PC-3 (cell line): ENCODE results near the gene MATCAP1. TPM values are rescaled to one million over a fixed set of nuclear protein-coding genes. Genes with fewer than 3 reads are reported as not detected.

Experiments
- ATAC-seq: fragments of 200-7000 bp; cut with Tn5 transposase; 2 replicates; pipeline ENCODE4 v1.9.1; 2020; ENCODE audit warnings: mild to moderate bottlenecking, moderate library complexity
- BruUV-seq: library from RNA; stranded (reverse); fragments of 400-500 nt; replicated peaks from 2 replicates; lab custom pipeline; 2021; lab: Mats Ljungman, UMichigan
- CTCF ChIA-PET: fragments of 300-600 bp; sonication (Branson Sonifier 250); formaldehyde crosslinking; loops from one replicate; lab custom pipeline; 2022; ENCODE audit warnings: antibody characterized with exemption; lab: Charles Lee
- POLR2A ChIA-PET: fragments of 300-600 bp; sonication (Branson Sonifier 250); formaldehyde crosslinking; loops from one replicate; lab custom pipeline; 2022; ENCODE audit warnings: antibody characterized with exemption; ENCODE audit not compliant: unreplicated experiment; lab: Charles Lee
- DNase-seq: peaks from one replicate; pipeline ENCODE4 v3.0.0-alpha.2; 2015
- H2AFZ ChIP-seq: fragments of 300-600 bp; sonication (generic); 2 replicates; pipeline ENCODE4 v1.6.0; 2016; ENCODE audit warnings: antibody characterized with exemption, low read length
- H3F3A ChIP-seq: fragments of 300-600 bp; sonication (generic); one replicate; pipeline ENCODE4 v1.6.0; 2017; ENCODE audit warnings: antibody characterized with exemption, low read length, control low read depth, mild to moderate bottlenecking; ENCODE audit not compliant: unreplicated experiment
- H3K27ac ChIP-seq: fragments of 300-600 bp; sonication (generic); 2 replicates; pipeline ENCODE4 v1.5.1; 2016; ENCODE audit warnings: mild to moderate bottlenecking, low read length
- H3K27me3 ChIP-seq: fragments of 300-600 bp; sonication (generic); 2 replicates; pipeline ENCODE4 v1.6.1; 2016; ENCODE audit warnings: low read length, mixed read lengths
- H3K36me3 ChIP-seq: fragments of 300-600 bp; sonication (generic); 2 replicates; pipeline ENCODE4 v1.6.1; 2016; ENCODE audit warnings: low read depth, mixed run types, low read length, mixed read lengths
- H3K4me1 ChIP-seq: fragments of 300-600 bp; sonication (generic); 2 replicates; pipeline ENCODE4 v1.5.1; 2016; ENCODE audit warnings: low read length; ENCODE audit not compliant: insufficient read depth
- H3K4me2 ChIP-seq: fragments of 300-600 bp; sonication (generic); 2 replicates; pipeline ENCODE4 v1.6.0; 2016; ENCODE audit warnings: low read length
- H3K4me3 ChIP-seq: fragments of 300-600 bp; sonication (generic); 2 replicates; pipeline ENCODE4 v1.5.1; 2016; ENCODE audit warnings: mild to moderate bottlenecking, low read length, mixed read lengths
- H3K79me2 ChIP-seq: fragments of 300-600 bp; sonication (generic); 2 replicates; pipeline ENCODE4 v1.6.1; 2017; ENCODE audit warnings: low read length, mixed read lengths
- H3K9ac ChIP-seq: fragments of 300-600 bp; sonication (generic); 2 replicates; pipeline ENCODE4 v1.6.0; 2016; ENCODE audit warnings: mild to moderate bottlenecking, low read length
- H3K9me2 ChIP-seq: fragments of 300-600 bp; sonication (generic); replicated peaks from 2 replicates; pipeline ENCODE4 v1.6.1; 2016; ENCODE audit warnings: mixed run types, low read length, mixed read lengths
- H3K9me3 ChIP-seq: fragments of 300-600 bp; sonication (generic); 2 replicates; pipeline ENCODE4 v1.6.1; 2016; ENCODE audit warnings: low read length, mixed read lengths
- H4K20me1 ChIP-seq: fragments of 300-600 bp; sonication (generic); 2 replicates; pipeline ENCODE4 v1.6.1; 2016; ENCODE audit warnings: low read length, mixed read lengths
- CTCF ChIP-seq: fragments of 300-600 bp; sonication (generic); conservative IDR thresholded peaks from 2 replicates; pipeline ENCODE4 v1.5.1; 2017; ENCODE audit warnings: antibody characterized with exemption, low read depth, mild to moderate bottlenecking, low read length
- EZH2 ChIP-seq: fragments of 300-600 bp; sonication (generic); IDR thresholded peaks from one replicate; pipeline ENCODE4 v1.6.1; 2017; ENCODE audit warnings: antibody characterized with exemption, mild to moderate bottlenecking, low read length; ENCODE audit not compliant: unreplicated experiment
- EZH2phosphoT487 ChIP-seq: fragments of 300-600 bp; sonication (generic); IDR thresholded peaks from 2 replicates; pipeline ENCODE4 v1.6.1; 2018; ENCODE audit warnings: mild to moderate bottlenecking, antibody characterized with exemption, low read length, borderline replicate concordance
- intact Hi-C: fragments of 100-400 bp; cut with micrococcal nuclease; formaldehyde crosslinking; loops from 2 replicates; pipeline ENCODE4 v1.9.0; 2023
- total RNA-seq: library from RNA; depleted of rRNA; stranded (reverse); fragments of >200 nt; gene quantifications from 2 replicates; pipeline ENCODE4 v1.2.3, GENCODE V29; 2014

MATCAP1 gene
- total RNA-seq, 1 experiment from 2014 or later = 29.6 TPM

- no peaks in the 10 kb centered on the region for H4K20me1 ChIP-seq
- BruUV-seq = no TSS peak
- ChIA-PET POLR2A (no interaction called here), CTCF (no interaction called here)
- H3K4me3 ChIP-seq = no peak overlapping the region
- no peak overlapping the region for H3K9ac ChIP-seq
- no peaks in the 10 kb centered on the region for H3K36me3 ChIP-seq
- peaks cover 27% of the 10 kb centered on the region for H3K4me1 ChIP-seq
- ATAC-seq (no peak), DNase-seq (no peak)
- TF ChIP-seq CTCF (no peak), EZH2phosphoT487 (no peak), EZH2 (no peak)
- intact Hi-C loops = no loop called here
- H3F3A ChIP-seq = no peaks in the 10 kb centered on the region
- no peaks in the 10 kb centered on the region for H3K9me2 ChIP-seq
- no peak overlapping the region for H3K4me2 ChIP-seq
- H3K27me3 ChIP-seq = no peaks in the 10 kb centered on the region
- H3K27ac ChIP-seq = no peak overlapping the region
- peaks cover 8% of the 10 kb centered on the region; the same call in 1 of the 2 replicates for H3K79me2 ChIP-seq
- no peak overlapping the region for H2AFZ ChIP-seq
- H3K9me3 ChIP-seq = no peaks in the 10 kb centered on the region
Measured at GRCh38 chr16:67169011-67169451, 14.7 kb downstream of the MATCAP1 start.

- no peak overlapping the region for H3K4me2 ChIP-seq
- DNase-seq = no peak
- intact Hi-C loops = no loop called here
- no peaks in the 10 kb centered on the region for H3K36me3 ChIP-seq
- H3K4me1 ChIP-seq = peaks cover 19% of the 10 kb centered on the region
- H3K27me3 ChIP-seq = no peaks in the 10 kb centered on the region
- H2AFZ ChIP-seq = no peak overlapping the region
- no peaks in the 10 kb centered on the region for H3K9me3 ChIP-seq
- peaks cover 8% of the 10 kb centered on the region; the same call in 1 of the 2 replicates for H3K79me2 ChIP-seq
- H3F3A ChIP-seq = no peaks in the 10 kb centered on the region
- ChIA-PET CTCF (no interaction called here), POLR2A (no interaction called here)
- no peak overlapping the region for H3K4me3 ChIP-seq
- TF ChIP-seq EZH2 (no peak), EZH2phosphoT487 (no peak), CTCF (no peak)
- no peak overlapping the region for H3K9ac ChIP-seq
- H3K9me2 ChIP-seq = no peaks in the 10 kb centered on the region
- no peak overlapping the region for H3K27ac ChIP-seq
- ATAC-seq = no peak
- BruUV-seq = no TSS peak
- no peaks in the 10 kb centered on the region for H4K20me1 ChIP-seq
Measured at GRCh38 chr16:67167588-67167987, 16.2 kb downstream of the MATCAP1 start.

- H3K27ac ChIP-seq = no peak overlapping the region
- H4K20me1 ChIP-seq = no peaks in the 10 kb centered on the region
- ATAC-seq = no peak
- H3K36me3 ChIP-seq = no peaks in the 10 kb centered on the region
- no peak overlapping the region for H3K4me3 ChIP-seq
- CTCF ChIA-PET = no interaction called here
- H3K4me1 ChIP-seq = peaks cover 24% of the 10 kb centered on the region
- intact Hi-C loops = no loop called here
- H3F3A ChIP-seq = no peaks in the 10 kb centered on the region
- no peak overlapping the region for H2AFZ ChIP-seq
- H3K9me3 ChIP-seq = no peaks in the 10 kb centered on the region
- no peak overlapping the region for H3K4me2 ChIP-seq
- no peak for TF ChIP-seq EZH2
- TF ChIP-seq EZH2phosphoT487 = no peak
- no peak for TF ChIP-seq CTCF
- no peak for DNase-seq
- POLR2A ChIA-PET = no interaction called here
- no peaks in the 10 kb centered on the region for H3K9me2 ChIP-seq
- no peak overlapping the region for H3K9ac ChIP-seq
- BruUV-seq = no TSS peak
- no peaks in the 10 kb centered on the region for H3K27me3 ChIP-seq
- H3K79me2 ChIP-seq = peaks cover 5% of the 10 kb centered on the region; the same call in 1 of the 2 replicates
Measured at GRCh38 chr16:67166598-67167168, 17.1 kb downstream of the MATCAP1 start.
